Measurements from ENCODE around the gene TMEM26.

DNA sequence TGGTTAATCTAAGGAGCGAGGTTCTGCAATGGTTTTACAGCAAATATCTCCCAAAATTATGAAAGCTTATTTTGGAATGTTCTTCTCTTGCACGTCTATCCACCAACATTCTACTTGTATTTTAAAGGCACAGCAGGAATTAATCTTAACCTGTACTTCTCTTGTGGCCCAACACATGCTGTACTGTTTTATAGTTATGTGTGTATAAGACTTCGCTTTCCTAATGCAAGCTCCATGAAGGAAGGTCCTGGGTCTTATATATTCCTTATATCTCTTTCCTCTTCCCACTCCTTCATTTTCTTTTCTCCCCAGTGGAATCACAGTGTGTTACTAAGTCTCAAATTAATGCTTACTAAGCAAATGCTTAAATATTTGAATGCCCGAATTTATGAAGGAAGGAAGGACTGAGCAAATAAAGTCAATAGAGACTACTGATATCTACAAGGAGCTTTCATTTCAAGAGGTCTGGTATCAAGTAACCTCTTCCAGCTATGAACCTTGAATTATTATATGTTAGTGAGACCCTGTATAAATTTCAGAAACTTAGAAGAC, 14.0 kb downstream of the TMEM26 start:
- TF ChIP-seq, protein P1, sequence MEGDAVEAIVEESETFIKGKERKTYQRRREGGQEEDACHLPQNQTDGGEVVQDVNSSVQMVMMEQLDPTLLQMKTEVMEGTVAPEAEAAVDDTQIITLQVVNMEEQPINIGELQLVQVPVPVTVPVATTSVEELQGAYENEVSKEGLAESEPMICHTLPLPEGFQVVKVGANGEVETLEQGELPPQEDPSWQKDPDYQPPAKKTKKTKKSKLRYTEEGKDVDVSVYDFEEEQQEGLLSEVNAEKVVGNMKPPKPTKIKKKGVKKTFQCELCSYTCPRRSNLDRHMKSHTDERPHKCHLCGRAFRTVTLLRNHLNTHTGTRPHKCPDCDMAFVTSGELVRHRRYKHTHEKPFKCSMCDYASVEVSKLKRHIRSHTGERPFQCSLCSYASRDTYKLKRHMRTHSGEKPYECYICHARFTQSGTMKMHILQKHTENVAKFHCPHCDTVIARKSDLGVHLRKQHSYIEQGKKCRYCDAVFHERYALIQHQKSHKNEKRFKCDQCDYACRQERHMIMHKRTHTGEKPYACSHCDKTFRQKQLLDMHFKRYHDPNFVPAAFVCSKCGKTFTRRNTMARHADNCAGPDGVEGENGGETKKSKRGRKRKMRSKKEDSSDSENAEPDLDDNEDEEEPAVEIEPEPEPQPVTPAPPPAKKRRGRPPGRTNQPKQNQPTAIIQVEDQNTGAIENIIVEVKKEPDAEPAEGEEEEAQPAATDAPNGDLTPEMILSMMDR (IDR thresholded peaks at IDR 0.05): no peak
- TF ChIP-seq POLR2A (IDR thresholded peaks at IDR 0.05): no peak

Data from right lobe of liver (tissue), 4 donors.